Measurements from ENCODE around the gene SAMD5.
"Not testable (repeated sequence)": the region's sequence is repeated elsewhere in the genome, so short reads cannot be mapped to it uniquely, and the experiment has no call there.

SAMD5 gene

DNA sequence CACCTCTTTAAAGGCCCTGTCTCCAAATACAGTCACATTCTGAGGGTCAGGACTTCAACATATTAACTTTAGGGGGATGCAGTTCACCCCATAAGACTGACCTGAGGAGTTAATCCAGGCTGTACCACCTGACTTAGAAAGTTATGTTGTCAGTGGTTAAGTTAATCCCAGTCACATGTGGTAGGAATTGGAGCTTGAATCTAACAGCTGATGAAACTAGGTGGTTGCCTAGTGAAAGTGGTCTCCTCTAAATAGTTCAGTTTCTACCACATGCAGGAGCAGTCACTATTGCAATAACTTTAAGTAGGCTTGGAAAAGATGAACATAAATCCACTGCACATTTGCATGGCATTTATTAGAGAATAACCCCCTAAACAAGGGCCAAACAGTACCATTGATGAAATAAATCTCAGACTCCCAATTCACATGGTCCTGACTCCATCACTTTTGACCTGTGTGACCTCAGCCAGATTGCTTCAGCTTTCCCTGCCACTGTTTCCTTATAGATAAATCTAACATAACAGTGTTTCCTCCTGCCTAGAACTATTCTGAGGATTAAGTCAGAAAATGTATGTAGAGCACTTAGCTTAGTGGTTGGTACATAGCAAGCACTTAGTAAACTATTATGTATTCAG is 20.1 kb downstream of the SAMD5 start:
- no peak for DNase-seq (ENCODE audit: low read depth in 2 of 2, low spot score in 1 of 2)

DNA sequence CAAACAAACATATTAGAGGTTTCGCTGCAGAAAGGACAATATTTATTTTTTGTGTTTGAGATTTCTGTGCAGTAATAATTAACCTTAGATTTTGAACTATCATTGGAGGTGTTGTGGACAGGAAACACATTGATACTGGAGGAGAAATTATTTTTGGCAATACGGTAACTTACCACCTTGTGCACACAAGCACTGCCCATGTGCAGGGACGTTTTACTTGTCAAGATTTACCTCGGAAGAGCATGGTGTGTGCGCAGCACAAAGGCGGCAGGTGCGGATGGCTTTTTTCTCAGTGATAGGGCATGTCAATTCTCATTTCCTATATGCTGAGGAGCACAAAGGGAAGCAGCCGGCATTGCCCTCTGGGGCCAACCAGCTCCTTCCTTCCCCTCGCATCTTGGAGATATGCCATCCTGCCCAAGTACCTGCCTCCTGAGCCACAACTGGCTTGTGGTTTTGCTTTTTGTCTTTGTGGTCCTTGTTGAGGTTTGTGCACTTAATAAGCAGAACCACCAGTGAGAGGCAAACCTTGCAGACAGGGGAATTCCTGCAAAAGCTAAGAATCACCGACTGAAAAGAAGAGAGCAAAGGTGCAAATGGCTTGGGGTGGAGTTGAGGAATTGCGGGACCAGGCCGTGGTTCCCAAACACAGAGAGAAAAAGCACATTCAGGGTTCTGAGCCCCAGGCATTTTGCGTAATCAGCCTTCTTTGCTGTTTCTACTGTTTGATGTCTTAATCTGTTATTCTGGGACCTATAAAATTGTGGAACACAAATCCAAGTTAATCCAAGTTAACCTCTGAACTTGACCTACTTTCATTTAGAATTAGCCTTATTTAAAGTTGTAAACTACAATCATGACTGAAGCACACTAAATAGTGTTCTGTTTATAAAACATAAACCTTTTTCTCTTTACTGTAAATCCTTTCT is 21.9 kb downstream of the SAMD5 start:
- no peak for DNase-seq (ENCODE audit: low read depth in 2 of 2, low spot score in 1 of 2)

DNA sequence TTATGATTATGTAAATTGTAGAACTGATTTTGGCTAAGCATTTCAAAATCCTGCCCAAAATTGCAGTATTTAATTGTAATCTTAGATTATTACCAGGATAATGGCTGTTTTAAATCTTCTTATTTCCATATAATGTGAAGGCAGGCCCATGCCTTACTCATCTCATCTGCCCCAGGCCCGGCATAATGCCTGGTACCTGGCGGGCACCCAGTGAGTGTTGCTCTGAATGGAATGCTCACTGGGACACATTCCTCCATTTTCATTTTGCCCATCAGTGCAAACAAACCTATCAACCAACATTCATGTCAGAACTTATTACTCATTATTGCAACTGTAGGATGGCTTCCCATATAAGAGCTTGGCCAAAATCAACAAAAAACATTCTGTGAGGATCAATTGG is 22.8 kb downstream of the SAMD5 start:
- no peak for DNase-seq (ENCODE audit: low read depth in 2 of 2, low spot score in 1 of 2)

DNA sequence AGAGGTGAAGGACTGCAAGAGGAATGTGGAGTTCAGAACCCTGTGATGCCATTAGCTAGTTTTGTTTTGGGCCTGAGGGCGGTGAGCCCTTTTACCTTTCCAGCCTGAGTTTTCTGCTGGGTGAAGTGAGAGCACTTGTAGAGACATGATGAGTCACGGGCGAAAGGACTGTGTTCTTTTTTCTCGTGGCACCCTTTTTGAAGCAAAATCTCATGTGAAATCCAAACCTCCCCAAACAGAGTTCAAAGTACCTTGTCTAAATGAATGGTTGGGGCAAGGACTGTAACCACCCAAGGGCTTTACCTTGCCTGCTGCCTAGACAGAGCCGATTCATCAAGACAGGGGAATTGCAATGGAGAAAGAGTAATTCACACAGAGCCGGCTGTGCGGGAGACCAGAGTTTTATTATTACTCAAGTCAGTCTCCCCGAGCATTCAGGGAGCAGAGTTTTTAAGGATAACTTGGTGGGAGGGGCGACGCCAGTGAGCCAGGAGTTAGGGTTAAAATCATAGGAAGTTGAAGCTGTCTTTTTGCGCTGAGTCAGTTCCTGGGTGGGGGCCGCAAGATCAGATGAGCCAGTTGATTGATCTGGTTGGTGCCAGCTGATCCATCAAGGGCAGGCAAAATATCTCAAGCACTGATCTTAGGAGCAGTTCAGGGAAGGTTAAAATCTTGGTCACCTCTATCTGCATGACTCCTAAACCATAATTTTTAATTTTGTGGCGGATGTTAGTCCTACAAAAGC is 25.8 kb downstream of the SAMD5 start:
- DNase-seq (ENCODE audit: low read depth in 2 of 2, low spot score in 1 of 2): no peak

DNA sequence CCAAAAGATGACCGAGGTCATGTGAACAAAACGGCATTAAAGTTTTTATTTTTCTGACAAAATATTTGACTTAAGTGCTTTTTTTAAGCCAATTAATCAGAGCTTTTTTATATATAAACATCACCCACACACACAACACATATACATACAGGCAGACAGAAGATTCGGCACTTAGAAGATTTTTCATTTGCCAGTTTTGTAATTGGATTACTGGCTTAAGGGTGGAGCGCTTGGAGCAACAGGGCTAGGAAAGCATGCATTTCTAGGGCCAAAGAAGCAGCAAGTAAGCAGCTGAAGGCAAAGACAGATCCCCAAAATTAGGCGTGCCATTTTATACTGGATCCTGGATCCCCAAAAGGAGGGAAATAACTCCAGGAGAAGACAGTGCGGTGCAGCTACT is 30.3 kb downstream of the SAMD5 start:
- DNase-seq (ENCODE audit: low read depth in 2 of 2, low spot score in 1 of 2): no peak

DNA sequence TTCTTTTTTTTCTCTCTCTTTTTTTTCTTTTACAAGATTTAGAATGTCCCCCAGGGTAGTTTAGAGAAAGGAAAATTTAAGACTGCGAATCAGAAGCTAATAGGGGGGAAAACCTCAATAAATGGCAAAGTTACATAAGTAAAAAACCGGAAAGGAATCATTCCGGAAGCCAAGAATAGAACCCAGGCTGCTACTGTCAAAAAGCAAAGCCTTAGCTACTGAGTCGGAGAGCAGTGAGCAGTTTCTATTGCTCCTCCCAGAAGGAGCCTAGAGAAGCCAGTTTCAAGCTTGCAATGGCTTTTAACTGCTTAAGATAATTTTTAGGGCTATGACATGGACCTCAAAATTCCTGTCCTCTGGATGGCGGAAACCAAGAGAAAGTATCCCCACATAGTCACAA is 31.6 kb downstream of the SAMD5 start:
- DNase-seq (ENCODE audit: low read depth in 2 of 2, low spot score in 1 of 2): no peak

DNA sequence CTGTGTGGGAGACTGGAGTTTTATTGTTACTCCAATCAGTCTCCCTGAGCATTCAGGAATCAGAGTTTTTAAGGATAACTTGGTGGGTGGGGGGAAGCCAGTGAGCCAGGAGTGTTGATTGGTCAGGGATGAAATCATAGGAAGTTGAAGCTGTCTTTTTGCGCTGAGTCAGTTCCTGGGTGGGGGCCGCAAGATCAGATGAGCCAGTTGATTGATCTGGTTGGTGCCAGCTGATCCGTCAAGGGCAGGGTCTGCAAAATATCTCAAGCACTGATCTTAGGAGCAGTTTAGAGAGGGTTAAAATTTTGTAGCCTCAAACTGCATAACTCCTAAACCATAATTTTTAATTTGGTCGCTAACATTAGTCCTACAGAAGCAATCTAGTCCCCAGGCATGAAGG is 33.9 kb downstream of the SAMD5 start:
- not testable (repeated sequence) for DNase-seq (ENCODE audit: low read depth in 2 of 2, low spot score in 1 of 2)

DNA sequence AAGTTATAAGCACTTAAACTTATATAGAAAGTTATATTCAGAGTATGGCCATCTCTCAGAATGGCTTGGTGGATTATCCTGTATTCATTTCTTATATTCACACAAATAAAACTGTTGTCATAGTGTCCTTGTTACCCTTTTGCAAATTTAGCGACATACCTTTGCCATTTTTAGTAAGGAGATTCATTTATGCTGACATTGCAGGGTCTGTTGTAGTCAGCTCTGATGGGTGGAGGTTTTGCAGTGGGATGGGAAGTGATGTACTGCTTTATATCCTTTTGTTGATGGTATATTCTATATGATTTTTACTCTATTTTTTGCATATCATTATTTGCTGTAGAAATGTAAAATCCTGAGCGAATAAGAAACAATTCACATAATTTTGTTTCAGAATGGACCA is 35.9 kb downstream of the SAMD5 start:
- no peak for DNase-seq (ENCODE audit: low read depth in 2 of 2, low spot score in 1 of 2)

DNA sequence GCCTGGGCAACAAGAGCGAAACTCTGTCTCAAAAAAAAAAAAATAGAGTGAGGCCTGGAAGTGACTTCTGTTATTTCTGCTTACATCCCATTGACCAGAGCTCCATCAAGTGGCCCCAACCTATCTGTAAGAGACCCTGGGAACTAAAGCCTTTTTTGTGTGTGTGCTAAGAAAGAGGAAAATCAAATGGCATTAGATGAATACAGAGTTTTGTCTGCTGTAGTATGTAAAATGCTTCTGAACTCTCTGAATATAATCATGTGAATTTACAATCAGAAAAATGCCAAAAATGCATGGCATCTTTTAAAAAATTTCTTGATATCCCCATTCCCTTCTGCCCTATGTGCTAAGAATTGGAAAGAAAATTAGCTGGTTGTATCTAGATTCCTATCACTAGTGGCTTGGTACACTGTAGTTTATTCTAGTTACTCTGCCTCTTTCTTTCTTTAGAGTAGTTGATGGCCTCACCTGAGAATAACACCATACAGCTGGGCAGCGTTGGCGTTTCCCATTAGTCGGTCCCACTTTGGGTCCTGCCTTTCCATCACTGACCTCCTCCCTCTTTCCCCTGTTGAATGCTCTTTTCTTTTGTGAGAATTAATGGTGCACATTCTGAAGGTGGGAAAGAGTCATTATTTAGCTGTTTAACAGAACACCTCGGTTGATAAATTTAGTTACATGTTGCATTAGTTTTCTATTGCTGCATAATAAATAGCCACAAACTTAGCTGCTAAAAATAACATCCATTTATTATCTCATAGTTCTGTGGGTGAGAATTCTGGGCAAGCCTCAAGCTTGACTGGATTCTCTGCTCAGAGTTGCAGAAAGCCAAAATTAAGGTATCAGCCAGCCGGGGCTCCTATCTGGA is 38.2 kb downstream of the SAMD5 start:
- no peak for DNase-seq (ENCODE audit: low read depth in 2 of 2, low spot score in 1 of 2)

DNA sequence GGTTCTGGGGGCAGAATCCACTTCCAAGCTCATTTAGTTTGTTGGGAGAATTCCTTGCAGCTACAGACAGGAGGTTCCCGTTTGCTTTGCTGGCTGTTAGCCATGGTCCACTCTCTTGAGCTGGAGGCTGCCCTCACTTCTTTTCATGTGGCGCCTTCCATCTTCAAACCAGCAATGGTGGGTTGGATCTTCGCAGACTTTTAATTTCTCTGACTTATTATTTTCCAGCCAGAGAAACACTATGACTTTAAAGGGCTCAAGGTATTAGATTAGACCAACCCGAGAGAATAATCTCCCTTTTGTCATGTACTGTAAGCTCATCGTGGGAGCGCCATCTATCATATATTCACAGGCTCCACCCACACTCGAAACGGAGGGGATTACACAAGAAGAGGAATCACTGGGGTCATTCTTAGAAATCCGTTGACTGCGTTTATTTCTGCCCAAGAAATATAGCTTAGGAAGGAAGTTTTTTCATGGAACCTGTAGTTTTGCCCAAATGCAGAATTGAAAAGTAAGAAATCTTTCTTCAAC is 38.9 kb downstream of the SAMD5 start:
- no peak for DNase-seq (ENCODE audit: low read depth in 2 of 2, low spot score in 1 of 2)

DNA sequence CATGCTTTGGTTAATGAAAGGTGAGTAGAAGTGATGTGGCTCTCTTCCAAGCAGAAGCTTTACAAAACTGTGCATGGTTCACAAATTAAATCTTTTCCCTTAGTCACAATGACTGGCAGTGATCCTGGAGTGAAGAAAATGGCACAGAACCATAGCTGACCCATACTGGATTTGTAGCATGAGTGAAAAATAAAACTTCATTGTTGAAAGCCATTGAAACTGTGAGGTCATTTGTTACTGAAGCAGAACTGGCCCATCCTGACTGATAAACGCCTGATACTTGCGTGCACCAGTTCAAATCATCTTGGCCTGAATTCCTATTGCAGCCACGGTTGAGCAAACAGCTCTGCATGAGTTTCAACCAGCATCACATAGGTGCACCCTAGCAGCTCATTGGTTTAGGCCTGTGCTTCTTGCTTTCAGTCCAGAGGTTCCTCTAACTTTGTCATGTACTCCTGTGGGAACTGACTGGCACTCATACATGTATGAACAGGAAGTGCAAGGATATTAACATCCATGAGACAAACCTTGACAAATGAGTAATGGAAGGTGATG is 40.5 kb downstream of the SAMD5 start:
- DNase-seq (ENCODE audit: low read depth in 2 of 2, low spot score in 1 of 2): no peak

DNA sequence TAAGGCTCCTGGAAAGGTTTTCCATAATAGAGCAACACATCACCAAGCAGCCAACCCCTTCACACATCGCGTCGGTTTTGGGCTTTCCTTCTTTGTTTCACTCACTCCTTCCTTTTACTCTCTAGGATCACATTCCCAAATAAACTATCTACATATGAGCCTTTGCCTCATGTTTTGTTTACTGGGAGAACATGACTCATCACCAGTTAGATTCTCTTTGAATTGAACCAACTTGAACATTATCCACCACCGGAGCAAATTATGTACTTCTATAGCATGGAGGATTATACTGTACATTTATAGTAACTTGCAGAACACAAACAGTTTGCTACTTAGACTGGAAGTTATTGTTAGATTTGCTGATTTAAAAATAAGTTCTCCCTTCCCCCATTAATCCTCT is 41.0 kb downstream of the SAMD5 start:
- DNase-seq (ENCODE audit: low read depth in 2 of 2, low spot score in 1 of 2): no peak

DNA sequence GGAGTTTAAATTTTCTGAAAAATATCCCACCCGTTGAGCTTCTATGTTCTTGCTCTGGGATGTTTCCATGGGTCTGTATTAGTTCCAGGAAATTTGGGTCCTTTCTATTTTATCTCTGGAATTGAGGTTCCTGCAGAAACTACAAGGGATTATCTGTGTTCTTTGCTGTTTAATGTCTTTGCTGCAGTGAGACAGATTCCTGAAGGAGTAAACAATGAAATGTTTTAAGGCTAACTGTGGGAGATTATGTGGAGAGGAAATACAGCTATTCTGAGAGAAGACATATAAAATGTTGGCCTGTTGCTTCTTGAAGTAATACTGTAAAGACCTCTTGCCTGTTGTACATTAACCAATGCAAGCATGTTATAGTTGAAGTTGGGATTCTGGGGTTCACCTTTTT is 43.5 kb downstream of the SAMD5 start:
- no peak for DNase-seq (ENCODE audit: low read depth in 2 of 2, low spot score in 1 of 2)

DNA sequence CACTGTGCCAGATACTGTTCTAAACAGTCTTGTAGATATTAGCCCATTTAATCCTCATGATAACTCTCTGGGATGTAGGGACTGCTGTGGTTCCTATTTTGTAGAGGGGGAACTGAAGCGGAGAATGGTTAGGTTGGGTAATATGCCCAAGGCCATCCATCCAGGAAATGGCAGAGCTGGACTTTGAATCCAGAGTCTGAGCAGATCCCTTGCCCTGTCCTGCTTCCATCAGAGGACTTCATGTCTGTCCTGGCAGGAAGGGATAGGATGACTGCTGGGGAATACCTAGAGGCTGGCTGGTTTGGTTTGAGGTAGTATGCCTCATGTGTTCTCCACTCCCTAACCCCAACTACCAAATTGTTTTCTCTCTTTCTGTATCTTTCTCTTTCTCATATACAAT is 44.6 kb downstream of the SAMD5 start:
- DNase-seq (ENCODE audit: low read depth in 2 of 2, low spot score in 1 of 2): no peak

DNA sequence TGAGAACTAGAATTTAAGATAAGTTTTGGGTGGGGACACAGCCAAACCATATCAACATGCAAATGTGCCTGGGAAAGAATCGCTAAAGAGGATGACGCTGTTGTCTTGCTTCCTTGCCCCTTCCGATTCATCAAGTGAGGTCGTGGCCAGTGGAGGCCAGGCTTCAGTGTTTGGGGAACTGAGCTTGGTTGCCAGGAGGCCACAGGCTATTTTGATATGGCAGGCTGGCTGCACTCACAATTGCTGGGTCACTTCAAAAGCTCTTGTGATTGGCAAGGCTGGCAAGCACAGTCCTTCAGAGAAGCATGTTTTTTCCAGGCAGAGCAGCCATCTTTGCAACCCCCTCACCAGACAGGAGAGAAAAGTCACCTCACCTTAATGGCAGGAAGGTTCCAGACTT is 45.8 kb downstream of the SAMD5 start:
- no peak for DNase-seq (ENCODE audit: low read depth in 2 of 2, low spot score in 1 of 2)

DNA sequence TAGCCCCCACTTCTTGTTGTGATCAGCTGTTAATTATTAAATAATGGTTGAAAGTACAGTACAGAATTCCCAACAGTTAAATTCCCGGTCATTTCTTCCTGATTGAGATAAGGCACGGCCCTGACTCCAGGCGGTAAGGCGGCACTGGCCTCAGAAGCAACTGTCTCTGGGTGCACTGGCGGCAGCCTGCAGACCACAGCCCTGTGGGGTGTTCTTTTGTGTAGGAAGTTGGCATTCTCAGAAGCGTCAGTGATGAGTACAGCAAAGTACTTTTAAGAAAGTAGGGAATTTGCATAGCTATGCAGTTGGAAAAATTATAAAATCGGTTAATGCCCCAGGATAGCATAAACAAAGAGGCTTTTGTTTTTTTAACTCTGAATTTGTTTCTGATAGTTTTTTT is 50.5 kb downstream of the SAMD5 start:
- no peak for DNase-seq (ENCODE audit: low read depth in 2 of 2, low spot score in 1 of 2)

DNA sequence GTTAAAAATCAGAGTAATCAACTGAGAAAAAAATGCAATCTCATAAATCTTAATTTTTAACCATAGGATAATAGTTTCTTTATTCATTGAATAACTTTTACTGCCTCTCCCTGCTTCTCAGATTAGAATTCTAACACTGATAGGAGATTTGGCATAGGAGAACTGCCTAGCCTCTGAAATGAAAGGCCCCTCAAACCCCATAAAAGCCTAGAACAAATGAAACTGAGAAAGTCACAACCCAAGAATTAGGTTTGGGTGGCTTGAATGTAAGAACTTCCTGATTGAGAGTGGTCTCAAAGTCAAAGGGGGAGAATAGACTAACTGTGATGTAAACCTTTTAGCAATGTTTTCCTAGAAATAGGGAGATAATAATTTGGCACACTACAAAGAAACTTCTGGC is 52.2 kb downstream of the SAMD5 start:
- no peak for DNase-seq (ENCODE audit: low read depth in 2 of 2, low spot score in 1 of 2)

DNA sequence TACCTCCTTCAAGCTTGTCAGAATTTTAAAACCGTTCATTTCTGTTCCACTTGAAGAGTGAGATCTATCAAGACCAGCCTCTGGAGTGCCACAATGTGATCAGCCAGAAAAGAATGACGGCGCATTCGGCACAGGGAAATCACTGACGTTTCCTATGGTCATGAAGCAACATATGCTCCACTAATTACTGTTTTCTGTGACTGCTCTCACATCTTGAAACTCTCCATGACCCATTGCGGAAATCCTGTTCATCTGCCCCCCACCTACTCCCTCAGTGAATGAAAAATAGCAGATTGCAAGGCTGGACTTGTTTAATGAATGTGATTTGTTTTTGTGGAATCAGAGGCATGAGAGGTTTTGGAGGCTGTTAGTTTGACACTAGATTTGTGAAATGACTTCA is 53.2 kb downstream of the SAMD5 start:
- DNase-seq (ENCODE audit: low read depth in 2 of 2, low spot score in 1 of 2): no peak

DNA sequence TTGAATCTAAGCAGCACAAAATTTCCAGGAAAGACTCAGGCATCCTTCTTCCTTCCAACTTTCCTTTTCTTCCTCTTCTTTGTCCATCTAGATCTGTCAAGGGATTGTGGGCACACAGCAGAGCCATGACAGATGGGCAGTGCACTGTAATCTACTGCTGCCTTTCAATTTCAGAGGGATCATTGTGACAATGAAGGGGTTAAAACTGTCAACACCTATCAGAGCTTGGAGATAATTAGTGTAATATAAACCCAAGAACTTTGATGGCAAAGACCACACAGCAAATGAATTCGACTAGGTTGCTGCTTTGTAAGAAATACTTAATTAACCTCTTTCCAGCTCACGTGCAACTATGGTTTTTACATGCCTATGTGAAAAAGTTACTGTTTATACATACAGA is 55.0 kb downstream of the SAMD5 start:
- no peak for DNase-seq (ENCODE audit: low read depth in 2 of 2, low spot score in 1 of 2)

DNA sequence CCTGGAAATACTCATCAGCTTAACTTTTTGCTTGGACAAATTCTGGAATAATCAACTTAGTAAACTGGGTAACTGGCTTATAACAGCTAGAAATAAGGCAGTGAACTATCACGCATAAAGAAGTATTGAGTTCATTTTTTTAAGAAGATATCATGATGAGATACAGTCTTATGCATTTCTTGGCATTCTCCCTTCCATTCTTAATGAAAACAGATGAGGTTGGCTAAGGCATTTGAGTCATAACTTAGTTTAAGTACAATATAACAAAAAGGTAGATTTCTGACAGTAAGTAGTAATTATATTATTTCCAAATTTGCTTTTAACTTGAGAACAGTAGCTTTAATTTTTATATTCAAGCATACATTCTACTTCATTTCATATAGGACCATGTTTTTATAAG is 56.1 kb downstream of the SAMD5 start:
- no peak for DNase-seq (ENCODE audit: low read depth in 2 of 2, low spot score in 1 of 2)

Data from stimulated activated CD8-positive, alpha-beta memory T cell treated with anti-CD3 and anti-CD28 coated beads, Interleukin-4, amount 100 ng/mL, for 4 hours (primary cell).